ENCODE results near the gene HEXD.

HEXD gene

GRCh38 chr17:82442643-82443464, 24.7 kb downstream of the HEXD start:
- Histone ChIP-seq H3K27me3 (ENCODE audit: control insufficient read depth in 1 of 2, insufficient read depth in 1 of 2, low read length in 2 of 2) (no peaks in the 10 kb centered on the region), H3K79me1 (replicated peaks; ENCODE audit: low read length, poor library complexity, severe bottlenecking) (peaks cover 20% of the 10 kb centered on the region), H4K91ac (ENCODE audit: low read length) (no peak overlapping the region), H3K18ac (ENCODE audit: low read depth in 1 of 2, low read length in 2 of 2) (no peak overlapping the region), H3K9me3 (ENCODE audit: control insufficient read depth, low read length) (no peaks in the 10 kb centered on the region), H3K27ac (ENCODE audit: low read length, poor library complexity, severe bottlenecking) (no peak overlapping the region), H2AK5ac (ENCODE audit: low read length, severe bottlenecking) (no peak overlapping the region), H2BK5ac (ENCODE audit: low read depth, low read length, poor library complexity, severe bottlenecking) (no peak overlapping the region), H2BK15ac (ENCODE audit: low read depth, poor library complexity, severe bottlenecking) (no peak overlapping the region), H2BK120ac (ENCODE audit: low read depth, low read length) (no peak overlapping the region), H3K4me3 (ENCODE audit: insufficient read depth in 1 of 2, low read depth in 1 of 2, low read length in 2 of 2) (no peak overlapping the region), H3K4ac (ENCODE audit: low read depth in 1 of 2, low read length in 2 of 2) (no peak overlapping the region), H3K23ac (ENCODE audit: low read length in 2 of 2) (no peak overlapping the region), H3K4me2 (ENCODE audit: low read length, poor library complexity, severe bottlenecking) (no peak overlapping the region), H3K36me3 (ENCODE audit: control insufficient read depth in 1 of 2, insufficient read depth in 2 of 2, low read depth in 1 of 2, low read length in 2 of 2) (peaks cover 38 to 85% of the 10 kb centered on the region in 2 experiments), H4K8ac (ENCODE audit: low read length) (no peak overlapping the region), H3K14ac (ENCODE audit: low read length in 2 of 2) (no peak overlapping the region), H3K9ac (ENCODE audit: low read length) (no peak overlapping the region), H2BK12ac (ENCODE audit: low read length in 2 of 2) (no peak overlapping the region), H3K4me1 (ENCODE audit: control insufficient read depth, insufficient read depth, low read depth, low read length) (peaks cover 27% of the 10 kb centered on the region), H2AFZ (ENCODE audit: low read depth, low read length) (no peak overlapping the region)
- no peak for DNase-seq
- WGBS: 95% methylated on average over 28 of the region's 28 CpGs

GRCh38 chr17:82443465-82444283, 25.5 kb downstream of the HEXD start:
- Histone ChIP-seq H3K23ac (ENCODE audit: low read length in 2 of 2) (no peak overlapping the region), H3K4ac (ENCODE audit: low read depth in 1 of 2, low read length in 2 of 2) (no peak overlapping the region), H2AK5ac (ENCODE audit: low read length, severe bottlenecking) (no peak overlapping the region), H4K8ac (ENCODE audit: low read length) (no peak overlapping the region), H3K79me1 (replicated peaks; ENCODE audit: low read length, poor library complexity, severe bottlenecking) (peaks cover 22% of the 10 kb centered on the region), H2BK5ac (ENCODE audit: low read depth, low read length, poor library complexity, severe bottlenecking) (no peak overlapping the region), H2BK12ac (ENCODE audit: low read length in 2 of 2) (no peak overlapping the region), H2BK15ac (ENCODE audit: low read depth, poor library complexity, severe bottlenecking) (no peak overlapping the region), H3K4me3 (ENCODE audit: insufficient read depth in 1 of 2, low read depth in 1 of 2, low read length in 2 of 2) (no peak overlapping the region), H3K9me3 (ENCODE audit: control insufficient read depth, low read length) (no peaks in the 10 kb centered on the region), H3K9ac (ENCODE audit: low read length) (no peak overlapping the region), H2BK120ac (ENCODE audit: low read depth, low read length) (no peak overlapping the region), H3K4me1 (ENCODE audit: control insufficient read depth, insufficient read depth, low read depth, low read length) (peaks cover 27% of the 10 kb centered on the region), H4K91ac (ENCODE audit: low read length) (no peak overlapping the region), H3K36me3 (ENCODE audit: control insufficient read depth in 1 of 2, insufficient read depth in 2 of 2, low read depth in 1 of 2, low read length in 2 of 2) (peaks cover 39 to 83% of the 10 kb centered on the region in 2 experiments), H3K14ac (ENCODE audit: low read length in 2 of 2) (no peak overlapping the region), H3K4me2 (ENCODE audit: low read length, poor library complexity, severe bottlenecking) (no peak overlapping the region), H2AFZ (ENCODE audit: low read depth, low read length) (no peak overlapping the region), H3K18ac (ENCODE audit: low read depth in 1 of 2, low read length in 2 of 2) (no peak overlapping the region), H3K27me3 (ENCODE audit: control insufficient read depth in 1 of 2, insufficient read depth in 1 of 2, low read length in 2 of 2) (no peaks in the 10 kb centered on the region), H3K27ac (ENCODE audit: low read length, poor library complexity, severe bottlenecking) (no peak overlapping the region)
- WGBS: 98% methylated on average over 33 of the region's 40 CpGs
- DNase-seq: no peak

- no peak overlapping the region for H2BK120ac ChIP-seq (ENCODE audit: low read depth, low read length)
- no peak overlapping the region for H3K9ac ChIP-seq (ENCODE audit: low read length)
- no peak overlapping the region for H3K4ac ChIP-seq (ENCODE audit: low read depth in 1 of 2, low read length in 2 of 2)
- H4K91ac ChIP-seq (ENCODE audit: low read length): no peak overlapping the region
- no peak overlapping the region for H3K4me2 ChIP-seq (ENCODE audit: low read length, poor library complexity, severe bottlenecking)
- H3K27me3 ChIP-seq (ENCODE audit: control insufficient read depth in 1 of 2, insufficient read depth in 1 of 2, low read length in 2 of 2): no peaks in the 10 kb centered on the region
- no peak overlapping the region for H2AK5ac ChIP-seq (ENCODE audit: low read length, severe bottlenecking)
- H3K14ac ChIP-seq (ENCODE audit: low read length in 2 of 2): no peak overlapping the region
- H2AFZ ChIP-seq (ENCODE audit: low read depth, low read length): no peak overlapping the region
- DNase-seq: no peak
- peaks cover 31% of the 10 kb centered on the region for H3K4me1 ChIP-seq (ENCODE audit: control insufficient read depth, insufficient read depth, low read depth, low read length)
- no peak overlapping the region for H3K4me3 ChIP-seq (ENCODE audit: insufficient read depth in 1 of 2, low read depth in 1 of 2, low read length in 2 of 2)
- peaks cover 26% of the 10 kb centered on the region for H3K79me1 ChIP-seq (replicated peaks; ENCODE audit: low read length, poor library complexity, severe bottlenecking)
- no peak overlapping the region for H4K8ac ChIP-seq (ENCODE audit: low read length)
- no peaks in the 10 kb centered on the region for H3K9me3 ChIP-seq (ENCODE audit: control insufficient read depth, low read length)
- H3K23ac ChIP-seq (ENCODE audit: low read length in 2 of 2): no peak overlapping the region
- peaks cover 39 to 78% of the 10 kb centered on the region in 2 experiments for H3K36me3 ChIP-seq (ENCODE audit: control insufficient read depth in 1 of 2, insufficient read depth in 2 of 2, low read depth in 1 of 2, low read length in 2 of 2)
- H2BK12ac ChIP-seq (ENCODE audit: low read length in 2 of 2): no peak overlapping the region
- no peak overlapping the region for H3K18ac ChIP-seq (ENCODE audit: low read depth in 1 of 2, low read length in 2 of 2)
- H3K27ac ChIP-seq (ENCODE audit: low read length, poor library complexity, severe bottlenecking): no peak overlapping the region
- no peak overlapping the region for H2BK5ac ChIP-seq (ENCODE audit: low read depth, low read length, poor library complexity, severe bottlenecking)
- no peak overlapping the region for H2BK15ac ChIP-seq (ENCODE audit: low read depth, poor library complexity, severe bottlenecking)
- 95% methylated on average over 35 of the region's 35 CpGs for WGBS
These were observed 26.2 kb downstream of the HEXD start for GRCh38 chr17:82444284-82444893.
